ENCODE measurements around the gene ATP10A. TPM values are rescaled to one million over a fixed set of nuclear protein-coding genes. Genes with fewer than 3 reads are reported as not detected.

Gene ATP10A
- total and polyA plus RNA-seq, 9 of the 15 experiments (the other 6 are each of a cell fraction or from before 2014, with no cell fraction given) = 0.09 TPM; not detected in 8

- Histone ChIP-seq H3K27ac (ENCODE audit: extremely low read depth, low read depth, low read length) (no peak overlapping the region), H3K9me1 (ENCODE audit: control insufficient read depth, insufficient read depth, low read length) (no peaks in the 10 kb centered on the region), H3K9me3 (replicated peaks; ENCODE audit: control insufficient read depth, insufficient read depth, low read depth, low read length) (no peaks in the 10 kb centered on the region), H4K20me1 (replicated peaks; ENCODE audit: control insufficient read depth, insufficient read depth, low read length) (no peaks in the 10 kb centered on the region), H3K4me2 (ENCODE audit: insufficient read depth, low read length) (no peak overlapping the region), H3K4me3 (no peak overlapping the region), H3K4me1 (replicated peaks in 1 of 2; ENCODE audit: control insufficient read depth in 2 of 2, insufficient read depth in 2 of 2, low read length in 2 of 2) (no peaks in the 10 kb centered on the region), H3K36me3 (ENCODE audit: control insufficient read depth, insufficient read depth, low read length) (no peaks in the 10 kb centered on the region), H3K9ac (ENCODE audit: insufficient read depth in 1 of 2, low read depth in 2 of 2, low read length in 2 of 2) (no peak overlapping the region), H3K27me3 (ENCODE audit: control insufficient read depth in 2 of 2, insufficient read depth in 2 of 2, low read length in 2 of 2) (no peaks in the 10 kb centered on the region), H3K79me2 (ENCODE audit: control insufficient read depth, insufficient read depth, low read length) (no peaks in the 10 kb centered on the region), H2AFZ (ENCODE audit: low read depth, low read length) (no peak overlapping the region)
- CTCF ChIA-PET (ENCODE audit: low intra/inter-chr PET ratio) = no interaction called here
- no peak for DNase-seq (ENCODE audit: extremely low read depth in 1 of 4, low spot score in 3 of 4)
- 2% methylated on average over 6 of the region's 6 CpGs for WGBS (ENCODE audit: insufficient coverage, low coverage, missing lambda C conversion rate)
- in situ Hi-C loops (cut with MboI) (no loop called here), intact Hi-C loops (cut with micrococcal nuclease) (no loop called here)
- no peak for ATAC-seq
- POLR2A ChIA-PET = no interaction called here
- no peak for FAIRE-seq
- BruUV-seq (replicated peaks) = no TSS peak
- TF ChIP-seq MGA (IDR thresholded peaks at IDR 0.05) (no peak), NR2C2 (CRISPR knock-in tag; IDR thresholded peaks at IDR 0.05) (no peak), NR2C2 (tag; IDR thresholded peaks at IDR 0.05) (no peak), MED1 (CRISPR knock-in tag; IDR thresholded peaks at IDR 0.05; ENCODE audit: borderline replicate concordance) (no peak), FOSL1 (tag; conservative IDR thresholded peaks at IDR 0.05) (no peak), ILK (tag; IDR thresholded peaks at IDR 0.05; ENCODE audit: borderline replicate concordance, low read depth) (no peak), HOMEZ (CRISPR knock-in tag; IDR thresholded peaks at IDR 0.05) (no peak), ZNF57 (CRISPR knock-in tag; IDR thresholded peaks at IDR 0.05) (no peak), SREBF1 (IDR thresholded peaks at IDR 0.05; ENCODE audit: borderline replicate concordance, low read depth, low read length) (no peak)
Measured at GRCh38 chr15:25883463-25884259, 20.5 kb upstream of the ATP10A start.
